ENCODE data around the gene SUCO.
A peak's percentile ranks its signal among the peaks of the same experiment; 100 is the strongest.
"Not testable (repeated sequence)": the region's sequence is repeated elsewhere in the genome, so short reads cannot be mapped to it uniquely, and the experiment has no call there.

Gene SUCO, protein sequence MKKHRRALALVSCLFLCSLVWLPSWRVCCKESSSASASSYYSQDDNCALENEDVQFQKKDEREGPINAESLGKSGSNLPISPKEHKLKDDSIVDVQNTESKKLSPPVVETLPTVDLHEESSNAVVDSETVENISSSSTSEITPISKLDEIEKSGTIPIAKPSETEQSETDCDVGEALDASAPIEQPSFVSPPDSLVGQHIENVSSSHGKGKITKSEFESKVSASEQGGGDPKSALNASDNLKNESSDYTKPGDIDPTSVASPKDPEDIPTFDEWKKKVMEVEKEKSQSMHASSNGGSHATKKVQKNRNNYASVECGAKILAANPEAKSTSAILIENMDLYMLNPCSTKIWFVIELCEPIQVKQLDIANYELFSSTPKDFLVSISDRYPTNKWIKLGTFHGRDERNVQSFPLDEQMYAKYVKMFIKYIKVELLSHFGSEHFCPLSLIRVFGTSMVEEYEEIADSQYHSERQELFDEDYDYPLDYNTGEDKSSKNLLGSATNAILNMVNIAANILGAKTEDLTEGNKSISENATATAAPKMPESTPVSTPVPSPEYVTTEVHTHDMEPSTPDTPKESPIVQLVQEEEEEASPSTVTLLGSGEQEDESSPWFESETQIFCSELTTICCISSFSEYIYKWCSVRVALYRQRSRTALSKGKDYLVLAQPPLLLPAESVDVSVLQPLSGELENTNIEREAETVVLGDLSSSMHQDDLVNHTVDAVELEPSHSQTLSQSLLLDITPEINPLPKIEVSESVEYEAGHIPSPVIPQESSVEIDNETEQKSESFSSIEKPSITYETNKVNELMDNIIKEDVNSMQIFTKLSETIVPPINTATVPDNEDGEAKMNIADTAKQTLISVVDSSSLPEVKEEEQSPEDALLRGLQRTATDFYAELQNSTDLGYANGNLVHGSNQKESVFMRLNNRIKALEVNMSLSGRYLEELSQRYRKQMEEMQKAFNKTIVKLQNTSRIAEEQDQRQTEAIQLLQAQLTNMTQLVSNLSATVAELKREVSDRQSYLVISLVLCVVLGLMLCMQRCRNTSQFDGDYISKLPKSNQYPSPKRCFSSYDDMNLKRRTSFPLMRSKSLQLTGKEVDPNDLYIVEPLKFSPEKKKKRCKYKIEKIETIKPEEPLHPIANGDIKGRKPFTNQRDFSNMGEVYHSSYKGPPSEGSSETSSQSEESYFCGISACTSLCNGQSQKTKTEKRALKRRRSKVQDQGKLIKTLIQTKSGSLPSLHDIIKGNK (N-terminal part only)

DNA sequence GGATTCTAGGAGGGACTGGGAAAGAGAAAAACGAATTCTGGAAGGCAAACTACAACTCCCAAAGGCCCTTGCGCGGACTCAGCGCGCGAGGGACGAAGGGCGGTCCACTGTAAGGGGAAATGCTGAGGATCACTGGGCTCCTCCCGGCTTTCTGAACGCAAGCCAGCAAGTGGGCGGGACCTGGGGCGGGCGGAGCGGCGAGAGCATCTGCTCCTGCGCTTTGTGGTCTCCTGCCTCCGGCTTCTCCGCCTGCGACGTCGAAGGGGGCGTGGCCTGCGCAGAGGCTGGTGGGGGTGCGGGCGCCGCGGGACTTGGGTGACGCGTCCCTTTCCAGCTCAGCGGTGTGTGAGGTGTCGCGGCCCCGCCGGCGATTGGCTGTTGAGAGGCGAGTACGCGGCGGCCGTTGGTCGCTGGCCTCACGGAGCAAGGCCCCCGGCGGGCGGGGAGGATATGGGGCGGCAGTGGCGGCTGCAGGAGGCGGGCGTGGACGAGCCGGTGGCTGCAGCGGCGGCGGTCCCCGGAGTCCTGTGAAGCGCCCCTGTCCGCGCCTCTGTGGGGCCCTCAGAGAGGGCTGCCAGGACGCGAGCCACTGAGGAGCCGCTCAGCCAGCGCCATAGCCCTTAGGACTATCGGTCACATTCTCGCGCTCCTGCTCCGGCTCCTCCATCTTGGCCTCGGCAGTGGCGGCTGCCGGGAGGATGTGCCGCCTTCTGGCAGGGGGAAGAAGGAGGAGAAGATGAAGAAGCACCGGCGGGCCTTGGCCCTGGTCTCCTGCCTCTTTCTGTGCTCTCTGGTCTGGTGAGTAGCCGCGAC lies at the start of gene SUCO:
Gene SUCO (plus strand): TSS at position 451 of the 813 bp plus-strand sequence. CDS start 286 bp downstream, at position 737.
- peak; percentile 100 for DNase-seq (ENCODE audit: low read depth)

DNA sequence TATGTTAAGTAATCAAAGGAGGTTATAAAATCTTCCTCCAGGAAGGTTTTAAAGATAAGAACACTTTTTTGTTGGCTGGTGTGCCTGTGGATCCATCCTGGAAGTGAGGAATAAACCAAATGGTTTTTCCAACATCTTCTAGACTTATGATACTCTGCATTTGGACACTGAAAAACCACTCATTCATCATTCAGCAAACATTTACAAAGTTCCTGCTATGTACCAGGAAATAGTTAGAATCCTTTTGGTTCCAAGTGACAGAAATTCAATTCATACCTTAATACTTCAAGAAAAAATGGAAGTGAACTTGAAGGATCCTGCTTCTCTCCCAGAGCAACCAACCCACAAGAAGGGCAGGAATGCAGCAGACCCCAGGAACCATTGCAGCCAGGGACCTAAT lies 49.5 kb upstream of the SUCO start:
- DNase-seq (ENCODE audit: low read depth): no peak

DNA sequence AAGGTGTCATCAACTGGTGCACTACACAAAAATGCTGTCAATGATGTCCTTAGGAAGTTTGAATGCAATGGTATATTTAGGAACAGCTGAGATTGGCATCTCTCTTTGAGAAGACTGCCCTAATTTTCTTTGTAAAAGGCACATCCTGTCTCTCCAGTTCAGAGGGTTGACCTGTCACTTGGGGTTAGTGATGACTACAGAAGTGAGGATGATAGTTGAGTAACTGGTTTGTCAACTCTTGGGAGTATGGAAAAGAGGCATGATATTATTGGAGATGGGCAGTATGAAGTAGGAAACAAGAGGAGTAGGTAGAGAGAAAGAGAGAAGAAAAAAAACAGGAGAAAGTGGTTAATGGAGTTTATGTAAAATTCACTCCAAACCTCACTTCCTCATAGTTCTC lies 48.7 kb upstream of the SUCO start:
- no peak for DNase-seq (ENCODE audit: low read depth)

DNA sequence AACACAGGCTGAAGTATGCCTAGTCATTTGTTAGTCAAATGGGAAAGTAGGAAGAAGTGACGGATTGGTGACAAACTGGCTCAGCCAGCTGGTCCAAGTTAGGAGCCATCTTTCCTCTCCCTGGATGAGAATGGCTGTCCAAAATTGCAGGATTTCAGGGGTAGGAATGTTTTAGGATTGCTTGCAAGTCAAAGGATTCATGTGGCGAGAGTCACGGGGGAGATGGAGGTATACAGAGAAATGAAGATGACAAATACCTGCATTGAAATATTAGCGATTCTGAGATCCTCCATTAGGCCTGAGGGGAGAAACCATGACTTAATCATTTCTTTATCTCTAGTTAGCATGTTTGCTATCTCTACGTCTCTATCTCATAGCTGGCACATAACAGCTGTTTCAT lies 47.3 kb upstream of the SUCO start:
- DNase-seq (ENCODE audit: low read depth): no peak

DNA sequence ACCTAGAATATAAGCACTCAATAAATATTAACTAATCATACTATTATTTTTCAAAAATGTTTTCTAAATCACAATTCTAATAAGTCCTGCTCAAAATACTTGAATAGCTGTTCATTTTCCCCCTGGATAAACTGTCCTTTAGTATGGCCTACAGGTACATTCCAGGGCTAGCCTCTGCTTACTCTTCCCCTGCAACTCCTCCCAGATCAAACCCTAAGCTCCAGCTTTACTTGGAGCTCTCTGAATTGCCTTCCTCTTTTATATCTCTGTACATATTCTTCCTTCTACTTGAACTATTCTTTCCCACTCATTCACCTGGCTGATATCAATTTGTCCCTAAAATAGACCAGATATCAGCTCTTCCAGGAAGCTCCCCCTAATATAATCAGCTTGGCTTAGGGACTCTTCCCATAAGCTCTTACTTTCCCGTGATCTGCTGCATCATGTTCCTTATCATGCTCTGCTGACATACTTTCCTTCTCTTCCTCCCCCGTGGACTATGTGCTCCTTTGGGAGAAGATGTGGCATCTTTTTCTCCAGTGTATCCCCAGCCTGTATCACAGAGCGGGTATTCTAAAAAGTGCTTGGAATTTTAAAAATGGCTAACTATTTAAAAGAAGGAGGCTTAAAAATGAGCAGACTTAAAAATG lies 46.0 kb upstream of the SUCO start:
- DNase-seq (ENCODE audit: low read depth): peak; percentile 9

DNA sequence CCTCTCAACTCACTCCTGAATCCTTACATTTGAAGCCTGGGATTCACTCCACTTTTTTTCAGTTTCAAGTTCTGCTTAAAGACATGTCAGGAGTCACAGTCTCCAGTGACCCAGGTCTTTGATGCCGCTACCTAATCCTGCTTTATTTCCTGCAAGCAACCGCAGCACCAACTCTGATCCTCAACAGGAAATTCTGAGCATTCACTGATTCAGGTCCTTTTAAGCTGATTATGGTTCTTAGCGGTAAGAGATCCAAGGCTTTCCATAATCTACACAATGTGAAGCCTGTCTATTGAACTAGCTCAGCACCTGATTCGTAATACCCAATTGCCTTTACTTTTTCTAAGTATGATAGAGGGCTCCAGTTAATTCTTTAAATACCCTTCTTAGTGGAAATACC lies 45.4 kb upstream of the SUCO start:
- peak; percentile 49 for DNase-seq (ENCODE audit: low read depth)

DNA sequence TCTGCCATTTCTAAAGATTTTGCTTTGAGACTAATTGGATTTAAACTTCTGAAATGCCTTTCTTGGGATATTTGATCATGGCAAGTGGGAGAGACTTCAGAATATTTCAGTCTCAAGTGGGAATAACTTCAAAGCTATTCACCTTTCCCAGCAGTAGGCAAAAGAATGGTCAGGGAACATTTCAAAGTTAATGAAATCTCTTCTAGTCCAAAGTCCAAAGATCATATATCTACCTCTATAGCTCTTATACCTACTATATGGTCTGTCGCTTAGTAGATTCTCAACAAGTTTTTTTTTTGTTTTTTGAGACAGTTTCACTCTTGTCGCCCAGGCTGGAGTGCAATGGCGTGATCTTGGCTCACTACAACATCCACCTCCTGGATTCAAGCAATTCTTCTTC lies 44.6 kb upstream of the SUCO start:
- no peak for DNase-seq (ENCODE audit: low read depth)

DNA sequence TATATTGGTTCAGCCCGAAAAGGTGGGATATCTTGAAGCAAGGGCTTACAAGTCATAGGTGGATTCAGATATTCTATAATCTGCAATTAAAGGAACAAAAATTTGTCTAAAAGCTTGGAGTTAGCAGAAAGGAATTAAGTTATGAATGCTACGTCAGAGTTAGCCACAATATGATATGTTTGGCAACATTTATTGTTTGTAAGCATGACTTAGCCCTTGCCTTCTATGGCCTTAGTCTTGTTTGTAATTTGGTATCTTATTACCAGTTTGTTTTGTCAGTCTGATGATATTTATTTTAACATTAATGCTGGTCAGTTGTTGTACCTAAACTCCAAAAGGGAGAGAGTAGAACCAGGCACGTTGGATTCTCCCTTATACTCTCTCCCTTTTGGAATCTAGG lies 43.1 kb upstream of the SUCO start:
- peak; percentile 35 for DNase-seq (ENCODE audit: low read depth)

DNA sequence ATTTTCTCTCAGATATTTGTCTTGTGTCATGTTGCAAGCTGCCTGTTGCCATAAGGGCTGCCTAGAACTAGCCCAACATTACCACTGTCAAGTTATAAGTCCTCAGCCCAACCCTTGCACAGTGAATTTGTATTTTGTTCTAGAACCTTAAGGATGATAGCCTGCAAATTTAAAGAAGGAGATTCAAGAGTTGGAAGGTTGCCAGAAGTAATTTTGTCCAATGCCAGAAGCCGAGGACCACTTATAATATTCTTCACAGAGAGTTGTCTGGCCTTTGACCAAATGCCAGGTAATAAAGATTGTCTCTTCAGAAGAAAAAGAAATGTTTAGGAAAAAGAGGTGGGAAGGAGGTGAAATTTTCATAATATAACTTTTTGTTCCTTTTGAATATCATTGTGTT lies 40.5 kb upstream of the SUCO start:
- DNase-seq (ENCODE audit: low read depth): no peak

DNA sequence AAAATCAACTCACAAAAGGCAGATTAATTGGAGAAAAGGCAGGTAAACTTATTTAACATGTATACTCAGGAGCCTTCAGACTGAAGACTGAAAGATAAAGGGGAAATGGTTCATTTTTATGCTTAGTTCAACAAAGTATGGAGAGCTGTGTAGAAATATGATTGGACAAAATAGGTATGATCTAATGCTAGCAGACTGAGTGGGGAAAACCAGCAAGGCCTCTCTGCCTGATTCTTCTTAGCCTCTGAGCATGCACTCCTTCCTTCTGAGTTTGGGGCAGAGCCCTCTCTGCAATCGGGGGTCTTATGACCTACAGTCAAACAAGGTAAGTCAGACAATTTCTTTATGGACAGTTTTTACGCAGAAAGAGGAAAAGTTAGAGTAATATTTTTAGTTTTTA lies 38.8 kb upstream of the SUCO start:
- no peak for DNase-seq (ENCODE audit: low read depth)

DNA sequence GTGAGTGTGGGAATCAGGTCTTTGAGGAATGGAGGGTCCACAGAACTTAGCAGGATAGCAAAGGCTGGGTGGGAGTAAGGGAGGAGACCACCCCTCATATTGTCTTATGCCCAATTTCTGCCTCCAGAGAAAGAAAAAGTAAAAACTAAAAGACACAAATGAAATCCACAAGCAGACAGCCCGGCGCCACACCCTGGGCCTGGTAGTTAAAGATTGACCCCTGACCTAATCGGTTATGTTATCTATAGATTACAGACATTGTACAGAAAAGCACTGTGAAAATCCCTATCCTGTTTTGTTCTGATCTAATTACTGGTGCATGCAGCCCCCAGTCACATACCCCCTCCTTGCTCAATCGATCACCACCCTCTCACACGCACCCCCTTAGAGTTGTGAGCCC lies 36.8 kb upstream of the SUCO start:
- not testable (repeated sequence) for DNase-seq (ENCODE audit: low read depth)

DNA sequence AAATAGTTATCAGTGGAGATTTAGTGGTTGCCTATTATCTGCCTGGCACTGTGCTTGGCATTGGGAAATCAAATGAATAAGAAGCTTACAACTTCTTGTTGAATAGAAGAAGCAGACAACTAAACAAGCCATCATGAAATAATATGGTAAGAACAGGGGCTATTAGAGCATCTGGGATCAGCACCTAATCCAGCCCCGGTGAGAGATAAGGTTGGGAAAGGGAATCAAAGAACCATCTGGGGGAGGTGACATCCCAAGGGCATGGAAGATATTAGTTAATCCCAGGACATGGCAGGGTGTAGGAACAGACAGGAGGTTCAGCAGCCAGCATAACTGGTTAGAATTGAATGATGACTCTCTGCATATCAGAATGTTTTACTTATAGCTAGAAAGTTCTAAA lies 36.3 kb upstream of the SUCO start:
- no peak for DNase-seq (ENCODE audit: low read depth)

DNA sequence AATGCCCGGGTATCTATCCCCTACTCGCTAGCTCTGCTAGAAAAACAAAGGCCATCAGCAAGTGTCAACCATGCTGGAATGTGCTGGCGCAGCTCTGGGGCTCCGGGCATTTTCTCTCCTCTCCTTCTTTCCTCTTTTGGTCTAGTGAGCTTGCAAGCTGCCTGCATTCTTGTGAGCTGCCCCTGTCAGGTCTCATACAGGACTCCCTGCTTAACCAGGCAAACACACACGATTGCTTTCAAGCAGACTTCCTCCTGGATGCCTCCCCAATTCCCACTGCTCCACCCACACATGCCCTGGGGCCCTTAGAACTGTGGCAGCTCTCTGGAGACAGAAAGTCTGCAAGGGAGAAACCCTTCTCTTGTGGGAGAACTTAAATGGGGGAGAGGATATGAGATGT lies 35.7 kb upstream of the SUCO start:
- peak; percentile 60 for DNase-seq (ENCODE audit: low read depth)

DNA sequence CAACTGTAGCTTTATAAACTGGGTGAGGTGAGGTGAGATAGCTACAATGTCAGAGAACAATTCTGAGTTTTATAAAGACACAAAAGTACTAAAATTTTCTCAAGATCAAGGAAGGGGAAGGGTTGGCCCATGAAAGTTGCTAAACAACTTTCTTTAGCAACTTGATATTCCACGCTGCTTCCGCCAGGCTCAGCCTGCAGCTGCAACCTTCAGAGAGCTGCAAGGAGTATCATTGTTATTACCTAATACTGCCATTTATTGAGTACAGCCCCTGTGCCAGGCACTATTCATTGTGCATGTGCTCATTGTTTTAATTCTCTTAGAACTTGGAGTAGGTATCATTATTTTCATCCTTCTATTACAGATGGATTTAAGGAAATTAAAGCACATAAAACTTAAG lies 34.1 kb upstream of the SUCO start:
- no peak for DNase-seq (ENCODE audit: low read depth)

DNA sequence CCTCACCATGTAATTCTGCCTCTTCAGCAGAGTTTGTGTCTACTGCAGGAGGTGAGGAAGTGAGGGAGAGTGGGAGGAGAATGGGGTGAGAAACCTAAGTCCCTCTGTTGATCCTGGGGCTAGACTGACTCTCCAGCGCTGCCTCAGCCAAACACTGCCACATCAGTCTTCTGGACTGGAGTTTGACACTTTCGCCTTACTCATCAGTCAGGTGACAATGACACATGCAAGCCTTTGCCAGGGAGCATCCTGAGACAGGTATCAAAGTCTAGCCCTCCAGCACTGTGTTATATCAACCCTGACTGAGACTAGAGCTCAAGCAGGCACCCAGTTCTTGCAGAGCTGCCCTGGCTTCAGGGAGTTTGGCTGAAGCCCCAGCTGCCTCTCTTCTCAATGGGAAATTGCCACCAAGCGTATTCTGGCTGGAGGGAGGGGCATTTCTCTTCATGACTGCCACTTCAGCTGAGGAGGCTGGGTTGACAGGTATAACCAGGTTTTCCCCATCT lies 33.3 kb upstream of the SUCO start:
- DNase-seq (ENCODE audit: low read depth): peak; percentile 7

DNA sequence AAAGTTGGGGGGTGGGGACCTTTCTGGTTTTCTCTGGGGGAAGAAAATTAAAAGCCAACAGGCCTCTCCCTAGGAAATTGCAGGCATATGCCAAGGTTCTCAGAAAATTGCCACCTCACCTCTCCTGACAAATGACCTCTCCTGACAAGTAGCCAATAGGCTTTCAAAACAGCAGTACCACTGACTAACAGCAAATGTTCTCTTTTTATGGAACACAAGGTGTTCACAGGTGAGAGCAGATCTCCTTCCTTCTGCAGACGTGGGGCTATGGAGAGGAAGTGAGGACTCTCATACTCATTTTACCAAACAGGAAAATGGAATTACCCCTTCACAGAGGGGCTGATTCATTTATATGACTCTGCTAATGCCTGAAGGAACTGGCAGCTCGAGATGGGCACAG lies 32.7 kb upstream of the SUCO start:
- no peak for DNase-seq (ENCODE audit: low read depth)

DNA sequence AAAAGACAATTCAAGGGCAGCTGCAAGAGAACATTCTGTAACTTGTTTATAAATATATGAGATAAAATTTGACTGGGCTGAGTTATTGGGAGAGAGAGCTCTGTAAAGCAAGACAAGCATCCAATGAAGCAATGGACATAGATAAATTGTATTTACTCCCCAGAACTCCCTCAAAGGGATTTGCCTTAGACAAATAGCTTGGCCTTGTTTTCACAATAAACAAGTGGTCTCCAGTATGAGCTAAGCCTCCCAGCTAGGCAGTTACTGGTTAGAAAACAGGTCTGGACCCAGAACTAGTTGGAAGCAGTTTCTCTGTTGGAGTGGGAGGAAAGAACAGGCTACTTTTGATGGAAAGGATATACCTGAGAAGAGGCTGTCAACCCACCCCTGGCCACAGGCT lies 25.2 kb upstream of the SUCO start:
- DNase-seq (ENCODE audit: low read depth): no peak

DNA sequence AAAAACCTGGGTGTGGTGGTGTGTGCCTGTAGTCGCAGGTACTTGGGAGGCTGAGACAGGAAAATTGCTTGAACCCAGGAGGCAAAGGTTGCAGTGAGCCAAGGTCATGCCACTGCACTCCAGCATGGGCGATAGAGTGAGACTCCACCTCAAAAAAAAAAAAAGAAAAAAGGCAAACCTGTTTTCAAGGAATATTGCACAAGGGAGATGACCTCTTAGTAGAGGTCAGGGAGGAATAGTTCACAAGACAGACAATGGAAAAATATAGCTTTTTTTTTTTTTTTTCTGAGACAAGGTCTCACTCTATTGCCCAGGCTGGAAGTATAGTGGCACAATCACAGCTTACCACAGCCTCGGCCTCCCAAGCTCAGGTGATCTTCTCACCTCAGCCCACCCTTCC lies 22.5 kb upstream of the SUCO start:
- no peak for DNase-seq (ENCODE audit: low read depth)

DNA sequence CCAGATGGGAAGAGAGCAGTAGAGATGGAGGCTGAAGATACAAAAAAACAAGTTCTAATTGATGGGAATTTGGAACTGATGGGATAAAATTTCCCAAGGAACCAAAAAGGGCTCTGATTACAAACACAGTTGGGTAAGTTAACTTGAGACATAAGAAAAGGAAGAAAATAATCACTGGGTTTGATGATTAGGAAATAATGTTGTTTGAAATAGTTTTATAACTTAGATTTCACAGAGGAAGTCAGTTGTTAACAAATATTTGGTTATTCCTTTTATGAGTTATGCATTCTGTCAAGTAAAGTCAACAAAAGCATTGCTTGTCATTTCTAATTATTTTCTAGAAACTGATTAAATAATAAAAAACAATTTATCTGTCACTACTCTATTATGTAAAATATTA lies 20.4 kb upstream of the SUCO start:
- no peak for DNase-seq (ENCODE audit: low read depth)

DNA sequence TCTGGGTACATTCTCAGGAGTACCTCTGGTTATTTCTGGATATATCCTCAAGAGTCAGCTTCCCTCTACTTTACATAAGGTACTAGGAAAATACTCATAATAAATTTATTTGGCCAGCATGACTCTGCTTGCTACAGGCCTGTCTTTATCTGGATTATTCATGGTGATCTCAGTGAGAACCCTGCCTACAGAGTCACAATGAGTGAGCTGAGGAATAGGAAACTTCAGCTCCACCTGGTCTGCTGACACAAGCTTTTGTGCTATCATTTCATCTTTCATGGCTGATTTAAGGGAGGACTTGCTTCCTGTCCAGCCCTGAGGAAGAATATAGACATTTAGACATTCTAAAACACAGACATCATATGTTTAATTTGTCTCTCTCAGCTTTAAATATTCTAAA lies 19.5 kb upstream of the SUCO start:
- DNase-seq (ENCODE audit: low read depth): peak; percentile 15

DNA sequence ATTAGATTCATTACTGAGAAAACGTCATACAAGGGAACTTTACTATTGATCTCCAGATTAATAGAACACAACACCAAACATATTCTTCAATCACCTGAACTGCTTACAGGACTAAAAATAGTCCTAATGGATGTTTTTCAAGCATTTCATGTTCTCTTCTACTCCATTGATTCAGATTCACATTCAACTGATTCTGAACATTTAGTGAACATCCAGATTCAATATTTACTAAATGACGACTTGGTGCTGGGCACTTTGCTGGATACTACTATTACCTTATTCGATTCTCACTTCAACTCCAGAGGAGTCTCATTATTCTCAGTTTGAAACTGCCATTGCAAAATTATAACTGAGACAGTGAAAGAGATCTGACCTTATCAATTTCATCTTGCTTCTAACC lies 18.8 kb upstream of the SUCO start:
- DNase-seq (ENCODE audit: low read depth): no peak
